Left lung (tissue), 10 donors: ENCODE data around the gene BLVRA. TPM values are rescaled to one million over a fixed set of nuclear protein-coding genes. Genes with fewer than 3 reads are reported as not detected.
A peak's percentile ranks its signal among the peaks of the same experiment; 100 is the strongest.
"Not testable (repeated sequence)": the region's sequence is repeated elsewhere in the genome, so short reads cannot be mapped to it uniquely, and the experiment has no call there.

Source experiments
- ATAC-seq: fragments of 200-7000 bp; cut with Tn5 transposase; one replicate; pipeline ENCODE4 v1.9.1; 2020; ENCODE audit warnings: moderate library complexity
- DNase-seq, 4 donors: peaks; one replicate each; pipeline ENCODE4 v3.0.0-alpha.2; 2013 to 2020
- H3K27ac ChIP-seq, 2 donors: fragments of 200-600 bp; sonication (generic) in 1 of 2; one replicate each; pipeline versions ENCODE4 v1.5.0 to v1.8.0; 2020 to 2021
- H3K27me3 ChIP-seq, 2 donors: fragments of 200-600 bp; sonication (generic) in 1 of 2; one replicate each; pipeline versions ENCODE4 v1.5.0 to v1.8.0; 2020 to 2021
- H3K36me3 ChIP-seq, 2 donors: fragments of 200-600 bp; sonication (generic) in 1 of 2; one replicate each; pipeline versions ENCODE4 v1.5.0 to v1.8.0; 2020 to 2021
- H3K4me1 ChIP-seq, 2 donors: fragments of 200-600 bp; one replicate each; pipeline ENCODE4 v1.8.0; 2021
- H3K4me3 ChIP-seq, 2 donors: fragments of 200-600 bp; sonication (generic) in 1 of 2; one replicate each; pipeline versions ENCODE4 v1.5.0 to v1.8.0; 2020 to 2021; ENCODE audit warnings: mild to moderate bottlenecking in 1 of 2
- H3K9me3 ChIP-seq, 2 donors: fragments of 200-600 bp; sonication (generic) in 1 of 2; one replicate each; pipeline versions ENCODE4 v1.5.0 to v1.8.0; 2020 to 2021
- intact Hi-C, 2 donors: fragments of 100-400 bp; cut with DNase I; formaldehyde crosslinking; loops; one replicate each; pipeline versions ENCODE4 v1.11.2 to v1.14.2; 2022
- polyA plus RNA-seq, 6 donors: library from polyadenylated mRNA; unstranded; fragments of 120-200 nt; gene quantifications; one replicate each; pipeline ENCODE4 v1.2.1, GENCODE V29; 2013; ENCODE audit not compliant: insufficient read length in 6 of 6
- total RNA-seq, 2 donors: library from RNA; stranded (reverse); fragmentation: NEBNext Ultra II Directional; extraction: Animal tissue kit (Norgen Biotek cat#: 25700); gene quantifications; one replicate each; pipeline ENCODE4 v1.2.1, GENCODE V29; 2021
- TF ChIP-seq, protein P1 (sequence below), 2 donors: fragments of 200-600 bp; sonication (generic) in 1 of 2; IDR thresholded peaks; one replicate each; pipeline versions ENCODE4 v1.5.0 to v1.8.0; 2021; ENCODE audit warnings: antibody characterized with exemption in 2 of 2
- donor health status: DM: no; HTN: yes; CAD: no.
- donor health status: DM: no; HTN: no; CAD: no.

BLVRA gene
- total and polyA plus RNA-seq, 8 donors, result 38.0 to 83.8 (median 46.1) TPM

DNA sequence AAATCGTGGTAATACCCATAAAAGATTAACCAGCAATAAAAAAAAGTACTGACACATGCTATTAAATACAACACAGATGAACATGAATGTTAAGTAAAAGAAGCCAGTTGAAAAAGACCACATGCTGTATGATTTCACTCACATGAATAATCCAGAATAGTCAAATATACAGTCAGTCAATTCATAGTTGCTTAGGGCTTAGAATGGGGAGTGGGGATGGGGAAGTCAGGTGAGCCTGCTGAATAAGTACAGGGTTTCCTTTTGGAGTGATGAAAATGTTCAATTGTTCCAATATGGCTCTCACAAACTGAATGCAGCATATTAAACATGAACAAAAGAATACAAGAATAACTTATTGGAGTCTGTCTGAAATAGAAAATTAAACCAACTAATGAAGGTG lies 31.0 kb upstream of the BLVRA start:
- H3K9me3 ChIP-seq, result no peaks in the 10 kb centered on the region
- ATAC-seq, result no peak

DNA sequence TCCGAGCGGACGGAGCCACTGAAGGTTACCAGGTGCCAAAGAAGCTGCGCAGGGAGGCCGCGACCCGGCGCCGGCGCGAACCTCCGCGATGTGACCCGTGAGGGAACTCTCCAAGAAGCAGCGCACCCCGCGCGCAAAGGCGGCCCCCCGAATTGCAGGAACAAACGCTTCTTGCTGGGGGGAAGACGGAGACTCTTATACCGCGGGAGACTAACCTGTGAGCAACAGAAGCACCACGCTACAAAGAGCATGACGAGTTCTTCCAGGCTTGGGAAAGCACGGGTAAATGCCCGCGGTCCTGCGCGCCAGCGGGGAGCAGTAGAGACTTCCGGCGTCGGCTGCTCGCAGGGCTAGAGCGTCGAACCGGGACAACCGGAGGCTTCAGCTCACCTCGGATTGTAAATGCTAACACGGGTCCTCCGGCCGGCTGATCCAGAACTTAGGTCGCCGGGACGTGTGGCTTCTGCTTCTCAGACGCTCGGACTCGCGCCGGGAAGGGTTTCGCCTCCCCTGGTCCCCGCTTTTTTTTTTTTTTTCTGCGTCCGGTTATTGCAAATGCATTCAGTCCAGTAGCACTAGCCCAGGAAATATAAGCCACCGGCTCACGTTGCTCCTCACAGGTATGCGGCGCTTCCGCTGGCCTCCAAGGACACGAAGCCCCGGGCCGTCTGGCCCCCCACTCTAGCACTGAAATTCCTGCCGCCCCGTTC lies 29.1 kb upstream of the BLVRA start, which contains the start of gene COA1:
COA1 (minus strand) TSS at position 310 of the 710 bp plus-strand sequence. CDS start 80,909 bp downstream, outside the sequence.
- H3K27me3 ChIP-seq, result no peaks in the 10 kb centered on the region
- H3K27ac ChIP-seq, result peak within 1 kb of the TSS; percentile 76 to 85
- H3K4me1 ChIP-seq, result peaks cover 7 to 28% of the 10 kb centered on the region in 2 donors
- H3K9me3 ChIP-seq, result no peaks in the 10 kb centered on the region
- peak; percentile 100 for ATAC-seq
- peak within 1 kb of the TSS; percentile 49 to 70 for H3K4me3 ChIP-seq
- peak; percentile 88 to 95 (median 90) for DNase-seq
- TF ChIP-seq, protein P1, sequence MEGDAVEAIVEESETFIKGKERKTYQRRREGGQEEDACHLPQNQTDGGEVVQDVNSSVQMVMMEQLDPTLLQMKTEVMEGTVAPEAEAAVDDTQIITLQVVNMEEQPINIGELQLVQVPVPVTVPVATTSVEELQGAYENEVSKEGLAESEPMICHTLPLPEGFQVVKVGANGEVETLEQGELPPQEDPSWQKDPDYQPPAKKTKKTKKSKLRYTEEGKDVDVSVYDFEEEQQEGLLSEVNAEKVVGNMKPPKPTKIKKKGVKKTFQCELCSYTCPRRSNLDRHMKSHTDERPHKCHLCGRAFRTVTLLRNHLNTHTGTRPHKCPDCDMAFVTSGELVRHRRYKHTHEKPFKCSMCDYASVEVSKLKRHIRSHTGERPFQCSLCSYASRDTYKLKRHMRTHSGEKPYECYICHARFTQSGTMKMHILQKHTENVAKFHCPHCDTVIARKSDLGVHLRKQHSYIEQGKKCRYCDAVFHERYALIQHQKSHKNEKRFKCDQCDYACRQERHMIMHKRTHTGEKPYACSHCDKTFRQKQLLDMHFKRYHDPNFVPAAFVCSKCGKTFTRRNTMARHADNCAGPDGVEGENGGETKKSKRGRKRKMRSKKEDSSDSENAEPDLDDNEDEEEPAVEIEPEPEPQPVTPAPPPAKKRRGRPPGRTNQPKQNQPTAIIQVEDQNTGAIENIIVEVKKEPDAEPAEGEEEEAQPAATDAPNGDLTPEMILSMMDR (IDR thresholded peaks at IDR 0.05), result no peak
- intact Hi-C loops, result loop anchor here in 1 of 2 donors (10.0 kb wide), 1 partner anchor 105 kb away; no protein-coding TSS in a partner anchor
- H3K36me3 ChIP-seq, result no peaks in the 10 kb centered on the region

More for the DNA sequence above, 31.0 kb upstream of the BLVRA start:
- Histone ChIP-seq H3K27me3 (no peaks in the 10 kb centered on the region), H3K4me1 (peaks cover 7 to 28% of the 10 kb centered on the region in 2 donors), H3K36me3 (no peaks in the 10 kb centered on the region), H3K4me3 (no peak overlapping the region), H3K27ac (no peak overlapping the region)
- TF ChIP-seq, protein P1 (IDR thresholded peaks at IDR 0.05), result no peak
- intact Hi-C loops, result loop anchor here in 1 of 2 donors (10.0 kb wide), 1 partner anchor 107 kb away; no protein-coding TSS in a partner anchor
- DNase-seq, result no peak

DNA sequence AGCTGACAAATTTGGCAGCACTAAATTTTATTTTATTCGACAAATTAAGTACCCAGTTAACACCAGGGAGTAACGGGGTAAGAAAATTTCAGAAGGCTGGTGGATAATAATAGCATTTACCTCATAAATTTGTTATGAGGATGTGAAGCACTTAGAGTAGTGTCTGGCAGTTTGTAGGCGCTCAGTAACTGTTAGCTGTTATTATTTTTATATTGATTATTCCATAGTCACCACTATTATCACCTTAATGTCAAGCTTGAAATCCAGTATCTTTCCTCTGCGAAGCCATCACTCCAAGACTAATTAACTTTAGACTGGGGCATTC lies 28.6 kb upstream of the BLVRA start:
- no peaks in the 10 kb centered on the region for H3K9me3 ChIP-seq
- H3K4me1 ChIP-seq, result peaks cover 7 to 28% of the 10 kb centered on the region in 2 donors
- peak; percentile 16 for ATAC-seq
- intact Hi-C loops, result loop anchor here in 1 of 2 donors (10.0 kb wide), 1 partner anchor 105 kb away; no protein-coding TSS in a partner anchor
- TF ChIP-seq, protein P1 (IDR thresholded peaks at IDR 0.05), result no peak
- no peaks in the 10 kb centered on the region for H3K36me3 ChIP-seq
- no peak for DNase-seq
- peak overlapping the region; percentile 49 to 70 for H3K4me3 ChIP-seq
- peak overlapping the region; percentile 76 to 85 for H3K27ac ChIP-seq
- H3K27me3 ChIP-seq, result no peaks in the 10 kb centered on the region

DNA sequence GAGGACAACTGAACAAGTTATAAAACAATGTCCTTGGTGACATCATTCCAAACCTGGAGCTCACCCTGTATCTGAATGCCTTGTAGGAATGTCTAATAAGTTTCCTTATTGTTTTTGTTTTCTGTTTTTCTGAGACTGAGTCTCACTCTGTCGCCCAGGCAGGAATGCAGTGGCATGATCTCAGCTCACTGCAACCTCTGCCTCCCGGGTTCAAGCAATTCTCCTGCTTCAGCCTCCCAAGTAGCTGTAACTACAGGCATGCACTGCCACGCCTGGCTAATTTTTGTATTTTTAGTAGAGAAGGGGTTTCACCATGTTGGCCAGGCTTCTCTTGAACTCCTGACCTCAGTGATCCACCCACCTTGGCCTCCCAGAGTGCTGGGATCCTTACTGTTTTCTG lies 27.0 kb upstream of the BLVRA start:
- DNase-seq, H3K4me3 ChIP-seq, H3K27ac ChIP-seq, H3K27me3 ChIP-seq, H3K9me3 ChIP-seq, ATAC-seq, H3K36me3 ChIP-seq, intact Hi-C loops: not testable (repeated sequence)
- H3K4me1 ChIP-seq, result peaks cover 6 to 30% of the 10 kb centered on the region in 2 donors

DNA sequence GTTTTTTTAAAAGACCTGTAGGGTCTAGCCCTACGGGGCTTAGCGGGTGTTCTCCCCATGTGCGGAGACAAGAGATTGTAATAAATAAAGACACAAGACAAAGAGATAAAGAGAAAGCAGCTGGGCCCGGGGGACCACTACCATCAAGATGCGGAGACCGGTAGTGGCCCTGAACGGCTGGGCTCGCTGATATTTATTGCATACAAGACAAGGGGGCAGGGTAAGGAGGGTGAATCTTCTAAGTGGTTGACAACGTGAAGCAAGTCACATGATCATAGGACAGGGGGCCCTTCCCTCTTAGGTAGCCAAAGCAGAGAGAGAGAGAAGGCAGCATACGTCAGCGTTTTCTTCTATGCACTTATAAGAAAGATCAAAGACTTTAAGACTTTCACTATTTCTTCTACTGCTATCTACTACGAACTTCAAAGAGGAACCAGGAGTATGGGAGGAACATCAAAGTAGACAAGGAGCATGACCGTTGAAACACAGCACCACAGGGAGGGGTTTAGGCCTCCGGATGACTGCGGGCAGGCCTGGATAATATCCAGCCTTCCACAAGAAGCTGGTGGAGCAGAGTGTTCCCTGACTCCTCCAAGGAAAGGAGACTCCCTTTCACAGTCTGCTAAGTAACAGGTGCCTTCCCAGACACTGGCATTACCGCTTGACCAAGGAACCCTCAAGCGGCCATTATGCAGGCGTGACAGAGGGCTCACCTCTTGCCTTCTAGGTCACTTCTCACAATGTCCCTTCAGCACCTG lies 23.7 kb upstream of the BLVRA start:
- H3K4me3 ChIP-seq, H3K9me3 ChIP-seq, intact Hi-C loops, H3K36me3 ChIP-seq, H3K27ac ChIP-seq, H3K27me3 ChIP-seq, ATAC-seq: not testable (repeated sequence)
- peak in 1 of 4 donors; percentile 25 for DNase-seq
- H3K4me1 ChIP-seq, result peaks cover 0 to 12% of the 10 kb centered on the region in 2 donors

DNA sequence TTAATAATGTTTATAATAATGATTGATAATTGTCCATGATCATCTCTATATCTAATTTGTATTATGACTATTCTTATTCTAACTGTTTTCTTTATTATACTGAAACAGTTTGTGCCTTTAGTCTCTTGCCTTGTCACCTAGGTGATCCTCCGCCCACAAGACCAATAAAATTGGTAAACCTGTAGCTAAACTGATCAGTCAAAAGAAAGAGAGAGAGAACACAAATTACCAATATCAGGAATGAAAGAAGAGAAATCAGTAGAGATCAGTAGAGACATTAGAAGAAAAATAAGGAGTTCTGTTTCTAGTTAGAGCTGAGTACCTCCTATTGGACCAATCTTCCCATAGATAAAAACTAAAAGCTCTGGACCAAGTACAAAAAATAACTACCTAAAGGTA lies 23.1 kb upstream of the BLVRA start:
- H3K4me1 ChIP-seq, result peaks cover 0 to 5% of the 10 kb centered on the region in 2 donors
- no peaks in the 10 kb centered on the region for H3K9me3 ChIP-seq
- no peak for ATAC-seq
- DNase-seq, result no peak
- intact Hi-C loops, result no loop called here
- TF ChIP-seq, protein P1 (IDR thresholded peaks at IDR 0.05), result no peak
- no peaks in the 10 kb centered on the region for H3K36me3 ChIP-seq
- no peaks in the 10 kb centered on the region for H3K27me3 ChIP-seq
- H3K27ac ChIP-seq, result no peak overlapping the region
- H3K4me3 ChIP-seq, result no peak overlapping the region
